A549 (cell line): ENCODE results near the gene MKNK2. TPM values are rescaled to one million over a fixed set of nuclear protein-coding genes. Genes with fewer than 3 reads are reported as not detected.

Source experiments
- ATAC-seq, 2 experiments: fragments of 200-7000 bp in 1 of 2; fragments of >200 bp in 1 of 2; cut with Nextera tagmentation in 1 of 2; cut with Tn5 transposase in 1 of 2; 3 replicates each; pipeline versions ENCODE4 v1.8.0 to v1.9.1; 2018 to 2020; ENCODE audit warnings: mild to moderate bottlenecking in 1 of 2, moderate library complexity in 1 of 2
- CTCF ChIA-PET: fragments of 300-600 bp; sonication (Branson Sonifier 250); formaldehyde crosslinking; extraction: SDS; loops from one replicate; lab custom pipeline; 2021; ENCODE audit warnings: antibody characterized with exemption, inconsistent platforms; lab: Yijun Ruan, JAX
- POLR2A ChIA-PET: fragments of 350-600 bp; formaldehyde crosslinking; extraction: SDS; loops from one replicate; lab custom pipeline; 2021; ENCODE audit warnings: antibody characterized with exemption, inconsistent platforms; lab: Yijun Ruan, JAX
- DNase-seq, 2 experiments: peaks; one replicate each; pipeline versions ENCODE4 v3.0.0 to v3.0.0-alpha.2; 2011 to 2016; ENCODE audit warnings: low read depth in 1 of 2, low spot score in 1 of 2
- FAIRE-seq: peaks from 2 replicates; lab custom pipeline; 2011; peaks lifted over from hg19 to GRCh38; lab: Jason Lieb, UNC
- H3K27ac ChIP-seq, 2 experiments: fragments of >200 bp; sonication (Bioruptor Twin); formaldehyde crosslinking; 3 replicates each; pipeline ENCODE4 v1.5.1; 2016 to 2017
- H3K4me1 ChIP-seq: fragments of >200 bp; sonication (Bioruptor Twin); formaldehyde crosslinking; 3 replicates; pipeline ENCODE4 v1.6.1; 2016
- H3K4me2 ChIP-seq: fragments of >200 bp; sonication (Bioruptor Twin); formaldehyde crosslinking; 3 replicates; pipeline ENCODE4 v1.6.1; 2016
- H3K4me3 ChIP-seq: fragments of >200 bp; sonication (Bioruptor Twin); formaldehyde crosslinking; 3 replicates; pipeline ENCODE4 v1.5.1; 2016
- H3K9me3 ChIP-seq: fragments of >200 bp; sonication (Bioruptor Twin); formaldehyde crosslinking; 3 replicates; pipeline ENCODE4 v1.6.1; 2016
- CTCF ChIP-seq: fragments of >200 bp; sonication (Bioruptor Twin); formaldehyde crosslinking; IDR thresholded peaks from 3 replicates; pipeline ENCODE4 v1.5.1; 2016
- FOSB ChIP-seq: fragments of 250-450 bp; sonication (Bioruptor Pico); IDR thresholded peaks from 2 replicates; pipeline ENCODE4 v1.5.0; 2020; ENCODE audit warnings: mild to moderate bottlenecking, moderate library complexity
- HDAC2 ChIP-seq: fragments of 200-600 bp; sonication (generic); IDR thresholded peaks from 2 replicates; pipeline ENCODE4 v1.6.1; 2016
- HES2 ChIP-seq: fragments of >200 bp; sonication (Bioruptor Twin); formaldehyde crosslinking; IDR thresholded peaks from 2 replicates; pipeline ENCODE4 v1.6.1; 2016
- JUN ChIP-seq, 2 experiments: fragments of >200 bp; sonication (Bioruptor Twin); formaldehyde crosslinking; IDR thresholded peaks; 2 replicates in 1 of 2; 3 replicates in 1 of 2; pipeline ENCODE4 v1.6.1; 2016 to 2017
- MAX ChIP-seq: IDR thresholded peaks from 2 replicates; pipeline ENCODE4 v1.6.1; 2012
- MAZ ChIP-seq: fragments of 150-350 bp; IDR thresholded peaks from 2 replicates; pipeline ENCODE4 v1.6.1; 2014; ENCODE audit warnings: antibody characterized with exemption, low read depth, low read length, borderline replicate concordance
- NR3C1 ChIP-seq: fragments of >200 bp; sonication (Bioruptor Twin); formaldehyde crosslinking; IDR thresholded peaks from 3 replicates; pipeline ENCODE4 v1.6.1; 2017
- POLR2A ChIP-seq: IDR thresholded peaks from 2 replicates; pipeline ENCODE4 v1.6.1; 2012; ENCODE audit warnings: mild to moderate bottlenecking, low read length
- POLR2AphosphoS2 ChIP-seq: conservative IDR thresholded peaks from 2 replicates; pipeline ENCODE4 v1.6.1; 2012; ENCODE audit warnings: low read length, improper control_type of control experiment, inconsistent platforms
- RFX5 ChIP-seq: fragments of 450-650 bp; IDR thresholded peaks from 2 replicates; pipeline ENCODE4 v1.7.1; 2014; ENCODE audit warnings: antibody characterized with exemption, mild to moderate bottlenecking, moderate library complexity
- RNF2 ChIP-seq: fragments of 200-600 bp; sonication (generic); IDR thresholded peaks from 2 replicates; pipeline ENCODE4 v1.6.1; 2016; ENCODE audit warnings: low read depth, mild to moderate bottlenecking, antibody characterized with exemption, moderate library complexity, borderline replicate concordance
- TP53 ChIP-seq: fragments of 250-450 bp; sonication (Bioruptor Pico); IDR thresholded peaks from 2 replicates; pipeline ENCODE4 v1.5.0; 2021; ENCODE audit warnings: mild to moderate bottlenecking, moderate library complexity
- ZFP36 ChIP-seq: fragments of 450-650 bp; IDR thresholded peaks from 2 replicates; pipeline ENCODE4 v1.6.1; 2014; ENCODE audit warnings: borderline replicate concordance; ENCODE audit not compliant: partially characterized antibody
- ZNF302 ChIP-seq: fragments of 250-450 bp; sonication (Bioruptor Pico); IDR thresholded peaks from 2 replicates; pipeline ENCODE4 v1.9.0; 2021; ENCODE audit warnings: inconsistent platforms, mild to moderate bottlenecking, moderate library complexity
- WGBS: methylation state at CpG from one replicate; pipeline ENCODE4 v1.1.6; 2017; ENCODE audit errors: missing lambda C conversion rate; 5-methylcytosine and 5-hydroxymethylcytosine counted together
- polyA plus RNA-seq, 4 experiments: library from polyadenylated mRNA; depleted of rRNA in 3 of 4; stranded (reverse); fragments of >200 nt; fragmentation: RNase III in 1 of 4; extraction: RNeasy Plus Mini Kit Qiagen cat#74134 plus additional on column Dnase treatment in 1 of 4; gene quantifications; 2 replicates in 3 of 4; 3 replicates in 1 of 4; pipeline ENCODE4 v1.2.3, GENCODE V29; 2011 to 2017

Gene MKNK2
- polyA plus RNA-seq, 2 of the 4 experiments (the other 2 are of a cell fraction), result 48.3 to 56.7 TPM

- peaks cover 66% of the 10 kb centered on the region for H3K4me1 ChIP-seq
Observed at GRCh38 chr19:2055931-2056836, 5.1 kb upstream of the MKNK2 start.

GRCh38 chr19:2054763-2055162, 3.7 kb upstream of the MKNK2 start:
- peaks cover 58% of the 10 kb centered on the region for H3K4me1 ChIP-seq
- H3K27ac ChIP-seq, result peak overlapping the region; percentile 49 to 100
- ChIA-PET CTCF (no interaction called here), POLR2A (interaction anchor here (1.1 kb wide), 1 partner anchor 13 kb away, joined by 6 read pairs; no protein-coding TSS in a partner anchor)
- H3K4me2 ChIP-seq, result no peak overlapping the region; the same call in 2 of the 3 replicates
- WGBS, result 61% methylated on average over 7 of the region's 8 CpGs
- no peak for DNase-seq
- no peak for ATAC-seq
- H3K4me3 ChIP-seq, result no peak overlapping the region
- no peaks in the 10 kb centered on the region for H3K9me3 ChIP-seq
- no peak for TF ChIP-seq POLR2AphosphoS2
- FAIRE-seq, result no peak

More at GRCh38 chr19:2055931-2056836, 5.1 kb upstream of the MKNK2 start:
- Histone ChIP-seq H3K9me3 (no peaks in the 10 kb centered on the region), H3K4me2 (peak overlapping the region; percentile 100), H3K27ac (peak overlapping the region; percentile 99 to 100), H3K4me3 (peak overlapping the region; percentile 48)
- ATAC-seq (peak; percentile 33 to 42), FAIRE-seq (no peak), DNase-seq (peak in 1 of 2 experiments; percentile 80)
- ChIA-PET CTCF (interaction anchor here (0.6 to 3.8 kb wide), 6 partner anchors 9 to 199 kb away, joined by 3 to 24 read pairs (median 3); no protein-coding TSS in a partner anchor), POLR2A (interaction anchor here (1.1 kb wide), 1 partner anchor 14 kb away, joined by 6 read pairs; no protein-coding TSS in a partner anchor)
- TF ChIP-seq JUN (IDR thresholded peaks at IDR 0.05), result peak in 1 of 2 experiments; percentile 71; a peak in 3 of 5 replicates
- no peak for TF ChIP-seq ZNF302 (CRISPR knock-in tag)
- no peak for TF ChIP-seq NR3C1
- TF ChIP-seq POLR2A, result peak; percentile 27; the same call in 1 of the 2 replicates
- TF ChIP-seq MAX, result 0 out of 2 replicates have a peak, but pooled peaks have one; percentile 26
- peak; percentile 13; the same call in 2 of the 3 replicates for TF ChIP-seq CTCF
- 0% methylated on average over 5 of the region's 22 CpGs for WGBS

GRCh38 chr19:2053601-2054389, 2.8 kb upstream of the MKNK2 start:
- Histone ChIP-seq H3K27ac (peak overlapping the region; percentile 27 to 76; a peak in 3 of 6 replicates), H3K4me3 (no peak overlapping the region), H3K4me1 (peaks cover 59% of the 10 kb centered on the region), H3K9me3 (no peaks in the 10 kb centered on the region), H3K4me2 (no peak overlapping the region)
- ChIA-PET POLR2A (no interaction called here), CTCF (interaction anchor here (2.6 to 3.3 kb wide), 2 partner anchors 16 to 34 kb away, joined by 9 to 10 read pairs; no protein-coding TSS in a partner anchor)
- ATAC-seq (no peak), FAIRE-seq (no peak), DNase-seq (no peak)
- no peak for TF ChIP-seq MAZ
- no peak for TF ChIP-seq JUN (IDR thresholded peaks at IDR 0.05)
- TF ChIP-seq HDAC2, result no peak
- no peak for TF ChIP-seq CTCF
- no peak for TF ChIP-seq ZFP36
- no peak for TF ChIP-seq TP53 (CRISPR knock-in tag)
- no peak for TF ChIP-seq HES2
- no peak for TF ChIP-seq RFX5
- TF ChIP-seq RNF2, result no peak
- TF ChIP-seq NR3C1, result no peak
- TF ChIP-seq FOSB (CRISPR knock-in tag), result no peak
- WGBS, result 89% methylated on average over 20 of the region's 24 CpGs
